ENCODE results near the gene LRRC10B.
A peak's percentile ranks its signal among the peaks of the same experiment; 100 is the strongest.

The LRRC10B gene

GRCh38 chr11:61544466-61544865 is 35.9 kb downstream of the LRRC10B start:
- no peak for FAIRE-seq
- DNase-seq (ENCODE audit: low spot score): no peak

DNA sequence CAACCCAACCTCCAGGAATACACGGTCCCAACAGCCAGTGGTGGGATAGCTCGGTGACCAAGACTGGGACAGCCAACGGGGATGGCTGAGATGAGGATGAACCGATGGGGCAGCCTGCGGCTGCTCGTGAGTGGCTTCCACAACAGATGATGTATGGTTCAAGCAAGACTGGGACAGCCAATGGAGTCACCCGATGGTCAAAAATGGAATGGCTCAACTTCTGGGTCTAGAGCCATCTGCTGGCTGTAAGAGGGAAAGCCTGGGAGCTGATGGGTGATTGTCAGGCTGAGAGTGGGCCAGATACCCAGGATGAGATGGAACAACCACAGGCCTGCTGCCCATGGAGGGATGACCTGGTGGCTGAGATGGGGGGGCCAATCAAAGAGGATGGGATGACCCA is 36.8 kb downstream of the LRRC10B start:
- no peak for FAIRE-seq

DNA sequence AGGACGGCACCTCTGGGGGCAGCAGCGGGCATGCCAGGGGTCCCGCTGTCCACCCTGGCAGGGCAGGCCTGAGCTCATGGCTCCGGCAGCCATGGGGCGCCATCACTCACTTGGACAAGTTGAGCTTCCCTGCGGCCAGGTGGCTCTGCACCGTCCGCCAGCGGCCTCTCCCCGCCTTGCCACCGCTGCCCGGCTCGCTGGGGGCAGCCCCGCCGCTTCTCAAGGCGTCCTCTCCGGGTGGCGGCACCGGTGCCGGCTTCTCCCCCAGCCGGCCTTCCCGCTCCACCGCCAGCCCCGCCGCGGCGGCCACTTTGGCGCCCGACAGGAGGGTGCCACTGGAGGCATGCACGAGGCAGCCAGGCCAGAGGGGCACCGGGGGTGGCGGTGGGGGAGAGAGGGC is 37.4 kb downstream of the LRRC10B start:
- FAIRE-seq (no peak), DNase-seq (ENCODE audit: low spot score) (no peak)

More for the DNA sequence above, 36.8 kb downstream of the LRRC10B start:
- DNase-seq (ENCODE audit: low spot score): no peak

GRCh38 chr11:61546663-61547062 is 38.1 kb downstream of the LRRC10B start:
- no peak for DNase-seq (ENCODE audit: low spot score)
- FAIRE-seq: no peak

- FAIRE-seq (no peak), DNase-seq (ENCODE audit: low spot score) (no peak)
Observed at GRCh38 chr11:61547246-61547645, 38.7 kb downstream of the LRRC10B start.

DNA sequence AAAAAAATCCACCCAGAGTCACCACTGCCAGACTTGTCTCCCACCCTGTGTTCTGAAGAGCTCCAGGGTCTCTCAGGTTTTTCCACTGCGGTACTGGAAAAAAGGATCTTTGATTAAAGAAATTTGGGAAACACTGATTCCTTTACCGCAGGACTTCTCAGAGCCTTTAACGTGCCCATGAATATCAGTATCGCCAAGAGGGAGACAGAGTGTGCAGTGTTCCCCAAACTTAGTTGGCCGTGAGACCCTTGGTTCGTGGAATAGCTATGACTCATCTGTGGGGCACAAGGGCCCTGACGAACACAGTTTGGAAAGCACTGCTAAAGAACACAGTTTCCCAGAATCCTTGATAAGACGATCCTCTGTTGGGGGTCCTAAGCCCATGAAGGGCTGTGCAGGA is 40.6 kb downstream of the LRRC10B start:
- FAIRE-seq: no peak

GRCh38 chr11:61549662-61550568 is 41.4 kb downstream of the LRRC10B start:
- DNase-seq (ENCODE audit: low spot score) (no peak), FAIRE-seq (no peak)

More for the DNA sequence above, 40.6 kb downstream of the LRRC10B start:
- DNase-seq (ENCODE audit: low spot score): no peak

GRCh38 chr11:61550665-61551227 is 42.2 kb downstream of the LRRC10B start:
- FAIRE-seq: no peak
- no peak for DNase-seq (ENCODE audit: low spot score)

DNA sequence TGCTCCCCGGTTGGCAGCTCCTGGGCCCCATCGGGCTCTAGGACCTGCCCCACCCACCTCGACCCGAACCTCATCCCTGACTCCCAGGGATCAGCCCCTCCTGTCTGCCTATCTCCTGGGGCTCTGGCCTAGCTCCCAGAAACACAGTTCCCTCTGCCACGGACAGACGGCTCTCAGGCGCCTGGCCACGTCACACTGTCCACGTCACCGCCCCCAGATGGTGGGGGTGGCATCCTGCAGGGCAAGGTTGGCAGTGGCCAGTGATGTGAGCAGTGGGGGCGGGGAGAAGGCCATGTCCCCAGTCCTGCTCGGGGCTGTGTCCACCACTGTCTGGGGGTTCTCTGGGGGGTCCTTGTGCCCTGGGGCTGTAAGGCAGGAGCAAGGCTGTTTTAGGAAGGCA is 43.1 kb downstream of the LRRC10B start:
- peak; percentile 14 for DNase-seq (ENCODE audit: low spot score)

GRCh38 chr11:61552108-61552635 is 43.6 kb downstream of the LRRC10B start:
- DNase-seq (ENCODE audit: low spot score) (no peak), FAIRE-seq (no peak)

More for the DNA sequence above, 43.1 kb downstream of the LRRC10B start:
- FAIRE-seq: no peak

DNA sequence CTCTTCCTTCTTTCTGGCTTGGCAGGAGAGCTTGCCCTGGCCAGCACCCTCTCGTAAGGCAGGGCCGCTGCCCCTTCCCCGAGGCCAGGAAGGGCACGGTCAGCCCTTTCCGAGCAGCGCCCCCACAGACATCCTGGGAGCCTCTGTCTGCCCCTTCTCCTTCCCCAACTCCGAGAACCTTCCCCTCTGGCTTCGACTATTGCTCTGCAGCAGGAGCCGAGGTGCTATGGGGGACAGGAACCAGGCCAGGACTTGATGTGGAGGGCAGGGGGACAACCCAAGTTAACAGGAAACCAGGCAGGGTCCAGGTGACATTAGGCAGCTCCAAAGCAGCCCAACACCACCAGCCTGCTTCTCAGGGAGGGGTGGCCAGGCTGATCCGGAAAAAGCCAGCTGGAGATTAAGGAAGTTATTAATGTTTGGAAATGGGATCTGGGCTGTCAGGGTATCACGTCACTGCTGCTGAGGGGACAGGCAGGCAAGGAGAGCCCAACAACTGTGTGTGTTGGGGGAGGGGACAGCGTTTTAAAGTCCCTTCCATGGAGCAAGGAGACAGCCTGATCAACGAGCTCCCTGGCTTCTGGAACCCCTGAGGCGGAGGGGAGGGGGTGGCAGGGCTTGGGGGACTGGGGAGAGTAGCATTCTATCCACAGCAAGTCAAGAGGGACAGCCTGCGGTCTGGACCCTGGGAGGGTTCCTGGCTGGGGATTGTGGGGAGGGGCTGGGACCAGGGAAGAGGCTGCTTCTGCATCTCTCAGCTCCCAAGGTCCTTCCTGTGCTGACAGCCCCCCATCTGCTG is 45.0 kb downstream of the LRRC10B start:
- no peak for DNase-seq (ENCODE audit: low spot score)
- no peak for FAIRE-seq

DNA sequence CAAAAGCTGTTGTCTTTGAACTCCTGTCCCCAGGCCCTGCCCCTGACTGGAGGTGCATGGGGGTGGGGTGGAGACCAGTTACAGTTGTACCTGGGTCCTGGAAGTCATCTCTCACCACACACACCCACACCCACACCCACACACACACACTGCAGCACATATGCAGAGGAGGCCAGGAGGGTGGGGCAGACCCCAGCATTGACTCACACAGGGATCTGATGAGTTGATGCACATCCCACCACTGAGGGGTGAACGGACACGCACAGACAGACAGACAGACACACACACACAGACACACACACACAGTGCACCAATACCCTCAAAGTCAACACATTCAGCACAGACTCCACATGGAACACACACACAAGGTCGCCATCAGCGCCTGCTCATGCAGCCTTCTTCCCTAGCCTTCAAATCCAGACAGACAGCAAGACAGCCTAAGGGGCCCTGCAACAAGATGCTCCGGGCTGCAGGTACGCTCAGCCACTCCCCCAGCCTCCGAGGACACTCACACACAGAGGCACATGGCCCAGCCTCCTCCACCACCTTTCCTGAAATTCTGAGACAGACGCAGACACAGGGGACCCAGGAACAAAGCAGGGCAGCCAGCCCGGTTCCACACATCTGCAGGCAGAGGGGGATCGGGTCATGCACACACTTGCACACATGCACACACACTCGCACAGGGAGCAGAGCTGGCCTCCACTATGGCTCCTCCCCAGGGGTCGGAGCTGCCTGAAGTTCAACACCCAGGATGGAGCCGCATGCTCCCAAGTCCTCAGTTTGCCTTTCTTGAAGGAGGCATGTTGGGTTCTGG is 45.8 kb downstream of the LRRC10B start:
- no peak for DNase-seq (ENCODE audit: low spot score)
- no peak for FAIRE-seq

- no peak for DNase-seq (ENCODE audit: low spot score)
Observed at GRCh38 chr11:61555051-61555969, 46.8 kb downstream of the LRRC10B start.

GRCh38 chr11:61555978-61556377 is 47.4 kb downstream of the LRRC10B start:
- DNase-seq (ENCODE audit: low spot score): no peak
- FAIRE-seq: no peak

More at GRCh38 chr11:61555051-61555969, 46.8 kb downstream of the LRRC10B start:
- FAIRE-seq: no peak

- DNase-seq (ENCODE audit: low spot score) (no peak), FAIRE-seq (no peak)
Observed at GRCh38 chr11:61556621-61557020, 48.1 kb downstream of the LRRC10B start.
